ENCODE measurements around the gene POGLUT2.

The POGLUT2 gene

DNA sequence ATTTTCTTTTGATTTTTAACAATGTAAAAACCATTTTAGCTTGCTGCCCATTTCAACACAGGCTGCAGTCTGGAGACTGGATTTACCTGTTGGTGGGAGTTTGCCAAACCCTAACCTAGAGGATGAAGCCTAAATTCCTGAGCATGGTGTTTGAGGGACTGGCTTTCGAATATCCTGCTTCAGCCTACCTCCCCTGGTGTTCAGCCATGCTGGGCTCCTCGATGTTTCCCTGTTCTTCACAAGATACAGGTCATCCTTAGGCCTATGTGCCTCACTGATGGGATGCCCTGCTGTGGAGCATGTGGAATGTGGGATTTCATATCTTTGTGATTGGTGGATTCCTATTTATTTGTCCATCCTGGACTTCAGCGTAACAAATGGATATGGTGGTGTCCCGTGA lies 26.6 kb upstream of the POGLUT2 start:
- TF ChIP-seq, protein P1, sequence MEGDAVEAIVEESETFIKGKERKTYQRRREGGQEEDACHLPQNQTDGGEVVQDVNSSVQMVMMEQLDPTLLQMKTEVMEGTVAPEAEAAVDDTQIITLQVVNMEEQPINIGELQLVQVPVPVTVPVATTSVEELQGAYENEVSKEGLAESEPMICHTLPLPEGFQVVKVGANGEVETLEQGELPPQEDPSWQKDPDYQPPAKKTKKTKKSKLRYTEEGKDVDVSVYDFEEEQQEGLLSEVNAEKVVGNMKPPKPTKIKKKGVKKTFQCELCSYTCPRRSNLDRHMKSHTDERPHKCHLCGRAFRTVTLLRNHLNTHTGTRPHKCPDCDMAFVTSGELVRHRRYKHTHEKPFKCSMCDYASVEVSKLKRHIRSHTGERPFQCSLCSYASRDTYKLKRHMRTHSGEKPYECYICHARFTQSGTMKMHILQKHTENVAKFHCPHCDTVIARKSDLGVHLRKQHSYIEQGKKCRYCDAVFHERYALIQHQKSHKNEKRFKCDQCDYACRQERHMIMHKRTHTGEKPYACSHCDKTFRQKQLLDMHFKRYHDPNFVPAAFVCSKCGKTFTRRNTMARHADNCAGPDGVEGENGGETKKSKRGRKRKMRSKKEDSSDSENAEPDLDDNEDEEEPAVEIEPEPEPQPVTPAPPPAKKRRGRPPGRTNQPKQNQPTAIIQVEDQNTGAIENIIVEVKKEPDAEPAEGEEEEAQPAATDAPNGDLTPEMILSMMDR (IDR thresholded peaks at IDR 0.05; ENCODE audit: low read depth, low read length, missing control alignments) = no peak
- in situ Hi-C loops (cut with HindIII; ENCODE audit: low pct_ligation_motif_present, low sequenced_read_pairs) = no loop called here
- Histone ChIP-seq H3K27me3 (replicated peaks) (no peaks in the 10 kb centered on the region), H3K4me3 (ENCODE audit: low read depth, low read length) (no peak overlapping the region), H3K27ac (peak overlapping the region; percentile 79), H3K36me3 (replicated peaks) (peaks cover 10% of the 10 kb centered on the region)
- no peak for DNase-seq

DNA sequence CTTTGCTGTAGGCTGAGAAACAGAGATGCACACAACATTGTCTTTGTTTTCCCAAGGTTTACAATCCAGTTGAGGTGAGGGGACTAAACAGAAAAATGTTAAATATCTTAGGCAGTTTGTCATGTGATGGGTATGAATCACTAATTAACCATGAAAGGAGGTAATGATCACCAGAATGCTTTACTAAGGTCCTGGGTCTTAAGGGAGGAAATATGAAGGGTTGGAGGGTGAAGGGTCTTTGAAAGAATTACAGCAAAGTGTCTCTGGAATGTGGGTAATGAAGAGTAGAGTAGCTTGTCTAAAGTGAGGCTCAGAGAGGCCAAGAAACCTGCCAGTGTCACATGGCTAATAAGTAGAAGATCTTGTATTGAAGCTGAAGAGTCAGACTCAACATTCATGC lies 19.1 kb upstream of the POGLUT2 start:
- TF ChIP-seq, protein P1 (IDR thresholded peaks at IDR 0.05; ENCODE audit: low read depth, low read length, missing control alignments) = no peak
- no peak overlapping the region for H3K27ac ChIP-seq
- no peak for DNase-seq
- peaks cover 8% of the 10 kb centered on the region for H3K36me3 ChIP-seq (replicated peaks)
- in situ Hi-C loops (cut with HindIII; ENCODE audit: low pct_ligation_motif_present, low sequenced_read_pairs) = no loop called here
- no peaks in the 10 kb centered on the region for H3K27me3 ChIP-seq (replicated peaks)
- no peak overlapping the region for H3K4me3 ChIP-seq (ENCODE audit: low read depth, low read length)

DNA sequence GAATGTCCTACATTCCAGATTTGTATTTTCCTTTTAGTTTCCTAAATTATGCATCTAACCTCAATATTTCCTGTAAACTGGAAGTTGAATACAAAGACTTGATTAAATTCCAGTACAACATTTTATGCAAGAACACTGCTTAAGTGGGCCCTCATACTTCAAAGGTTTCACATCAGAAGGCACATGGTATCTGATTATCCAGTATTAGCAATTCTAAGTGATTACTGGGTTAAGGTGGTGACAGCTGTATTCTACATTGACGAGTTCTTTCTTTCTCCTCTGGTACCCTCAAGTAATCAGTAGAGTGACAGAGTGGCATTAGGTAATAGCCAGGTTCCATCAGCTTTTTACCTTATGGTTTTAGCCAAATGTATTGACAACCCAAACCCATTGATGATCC lies 18.5 kb upstream of the POGLUT2 start:
- Histone ChIP-seq H3K36me3 (replicated peaks) (peaks cover 6% of the 10 kb centered on the region), H3K27ac (no peak overlapping the region), H3K27me3 (replicated peaks) (no peaks in the 10 kb centered on the region), H3K4me3 (ENCODE audit: low read depth, low read length) (no peak overlapping the region)
- TF ChIP-seq, protein P1 (IDR thresholded peaks at IDR 0.05; ENCODE audit: low read depth, low read length, missing control alignments) = no peak
- DNase-seq = no peak
- in situ Hi-C loops (cut with HindIII; ENCODE audit: low pct_ligation_motif_present, low sequenced_read_pairs) = no loop called here

DNA sequence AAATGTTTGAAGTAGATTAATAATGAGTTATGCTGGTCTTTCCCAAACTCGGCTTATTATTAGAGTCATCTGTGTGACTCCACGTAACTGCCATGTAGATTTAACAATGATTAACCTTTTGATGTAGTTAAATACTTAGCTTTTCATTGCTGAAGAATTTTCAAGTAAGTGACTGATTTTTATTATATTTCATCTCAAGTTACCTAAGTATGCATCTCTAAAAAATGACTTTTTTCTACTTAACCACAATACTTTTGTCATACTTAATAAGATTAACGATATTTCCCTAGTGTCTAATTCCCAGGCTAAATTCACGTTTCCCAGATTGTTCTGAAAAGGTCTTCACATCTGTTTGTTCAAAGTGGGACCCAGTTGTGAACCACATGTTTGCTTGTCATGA lies 17.9 kb upstream of the POGLUT2 start:
- TF ChIP-seq, protein P1 (IDR thresholded peaks at IDR 0.05; ENCODE audit: low read depth, low read length, missing control alignments) = no peak
- peaks cover 2% of the 10 kb centered on the region for H3K36me3 ChIP-seq (replicated peaks)
- in situ Hi-C loops (cut with HindIII; ENCODE audit: low pct_ligation_motif_present, low sequenced_read_pairs) = no loop called here
- no peak for DNase-seq
- H3K27ac ChIP-seq = no peak overlapping the region
- no peaks in the 10 kb centered on the region for H3K27me3 ChIP-seq (replicated peaks)
- no peak overlapping the region for H3K4me3 ChIP-seq (ENCODE audit: low read depth, low read length)

DNA sequence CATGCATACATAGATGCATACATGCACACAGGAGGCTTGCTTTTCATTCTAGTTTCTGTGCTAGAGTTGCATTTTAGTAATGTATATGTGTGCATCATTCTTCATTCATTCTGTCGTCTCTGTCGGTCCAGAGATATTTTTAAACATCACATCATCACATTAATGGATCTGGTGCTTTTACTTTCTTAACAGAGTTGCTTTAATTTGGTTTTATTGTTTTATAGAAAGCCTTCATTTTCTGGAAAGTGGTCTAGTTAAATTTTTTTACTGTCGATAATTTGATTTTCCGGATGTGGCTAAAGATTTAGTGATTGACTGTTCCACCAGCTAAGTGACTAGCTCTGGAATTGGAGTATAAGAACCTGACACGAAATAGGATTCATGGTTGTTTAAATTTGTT lies 17.0 kb upstream of the POGLUT2 start:
- Histone ChIP-seq H3K4me3 (ENCODE audit: low read depth, low read length) (no peak overlapping the region), H3K27ac (no peak overlapping the region), H3K27me3 (replicated peaks) (no peaks in the 10 kb centered on the region), H3K36me3 (replicated peaks) (no peaks in the 10 kb centered on the region)
- no peak for DNase-seq
- in situ Hi-C loops (cut with HindIII; ENCODE audit: low pct_ligation_motif_present, low sequenced_read_pairs) = no loop called here
- TF ChIP-seq, protein P1 (IDR thresholded peaks at IDR 0.05; ENCODE audit: low read depth, low read length, missing control alignments) = no peak

DNA sequence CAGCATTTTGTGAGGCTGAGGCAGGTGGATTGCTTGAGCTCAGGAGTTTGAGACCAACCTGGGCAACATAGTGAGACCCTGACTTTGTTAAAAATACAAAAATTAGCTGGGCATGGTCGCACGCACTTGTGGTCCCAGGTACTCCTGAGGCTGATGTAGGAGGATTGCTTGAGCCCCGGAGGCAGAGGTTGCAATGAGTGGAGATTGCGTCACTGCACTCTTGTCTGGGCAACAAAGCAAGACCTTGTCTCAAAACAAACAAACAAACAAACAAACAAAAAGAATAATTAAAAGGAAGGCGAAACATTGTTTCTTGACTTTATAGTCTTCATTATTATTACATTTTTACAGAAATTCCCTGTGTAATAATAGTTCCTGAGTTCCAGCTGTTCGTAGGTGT lies 16.0 kb upstream of the POGLUT2 start:
- H3K36me3 ChIP-seq (replicated peaks) = peaks cover 3% of the 10 kb centered on the region
- no peaks in the 10 kb centered on the region for H3K27me3 ChIP-seq (replicated peaks)
- TF ChIP-seq, protein P1 (IDR thresholded peaks at IDR 0.05; ENCODE audit: low read depth, low read length, missing control alignments) = no peak
- no peak overlapping the region for H3K27ac ChIP-seq
- in situ Hi-C loops (cut with HindIII; ENCODE audit: low pct_ligation_motif_present, low sequenced_read_pairs) = no loop called here
- no peak overlapping the region for H3K4me3 ChIP-seq (ENCODE audit: low read depth, low read length)
- no peak for DNase-seq
